ENCODE data around the gene ABCD4.
"Not testable (repeated sequence)": the region's sequence is repeated elsewhere in the genome, so short reads cannot be mapped to it uniquely, and the experiment has no call there.

ABCD4 gene

GRCh38 chr14:74296037-74296467, 6.7 kb downstream of the ABCD4 start:
- Mint-ChIP-seq H3K4me1 (peaks cover 13% of the 10 kb centered on the region), H3K9me3 (no peaks in the 10 kb centered on the region), H3K4me3 (no peak overlapping the region), H3K27me3 (no peaks in the 10 kb centered on the region), H3K36me3 (ENCODE audit: insufficient read depth) (peaks cover 31% of the 10 kb centered on the region), H3K27ac (ENCODE audit: low read depth) (no peak overlapping the region)
- DNase-seq (ENCODE audit: low spot score in 2 of 2), result no peak
- no peak for ATAC-seq (replicated peaks; ENCODE audit: extremely low read depth, poor library complexity, severe bottlenecking)

GRCh38 chr14:74293606-74294005, 9.1 kb downstream of the ABCD4 start:
- DNase-seq (ENCODE audit: low spot score in 2 of 2), result no peak
- Mint-ChIP-seq H3K27me3 (no peaks in the 10 kb centered on the region), H3K4me3 (no peak overlapping the region), H3K4me1 (peaks cover 1% of the 10 kb centered on the region), H3K36me3 (ENCODE audit: insufficient read depth) (peaks cover 36% of the 10 kb centered on the region), H3K9me3 (no peaks in the 10 kb centered on the region), H3K27ac (ENCODE audit: low read depth) (no peak overlapping the region)
- no peak for ATAC-seq (replicated peaks; ENCODE audit: extremely low read depth, poor library complexity, severe bottlenecking)

- no peak for ATAC-seq (replicated peaks; ENCODE audit: extremely low read depth, poor library complexity, severe bottlenecking)
- Mint-ChIP-seq H3K36me3 (ENCODE audit: insufficient read depth) (peaks cover 29% of the 10 kb centered on the region), H3K9me3 (no peaks in the 10 kb centered on the region), H3K4me3 (no peak overlapping the region), H3K27me3 (no peaks in the 10 kb centered on the region), H3K4me1 (no peaks in the 10 kb centered on the region), H3K27ac (ENCODE audit: low read depth) (no peak overlapping the region)
- no peak for DNase-seq (ENCODE audit: low spot score in 2 of 2)
Observed at GRCh38 chr14:74292061-74292460, 10.7 kb downstream of the ABCD4 start.

GRCh38 chr14:74290415-74290814, 12.3 kb downstream of the ABCD4 start:
- ATAC-seq (replicated peaks; ENCODE audit: extremely low read depth, poor library complexity, severe bottlenecking), result no peak
- DNase-seq (ENCODE audit: low spot score in 2 of 2), result no peak
- H3K27me3 Mint-ChIP-seq, result no peaks in the 10 kb centered on the region
- H3K9me3 Mint-ChIP-seq, result no peaks in the 10 kb centered on the region
- no peak overlapping the region for H3K4me3 Mint-ChIP-seq
- peaks cover 4% of the 10 kb centered on the region for H3K4me1 Mint-ChIP-seq
- H3K36me3 Mint-ChIP-seq (ENCODE audit: insufficient read depth), result peaks cover 31% of the 10 kb centered on the region
- H3K27ac Mint-ChIP-seq (ENCODE audit: low read depth), result no peak overlapping the region

GRCh38 chr14:74289801-74290200, 12.9 kb downstream of the ABCD4 start:
- H3K27ac Mint-ChIP-seq (ENCODE audit: low read depth), result no peak overlapping the region
- H3K27me3 Mint-ChIP-seq, result no peaks in the 10 kb centered on the region
- H3K36me3 Mint-ChIP-seq (ENCODE audit: insufficient read depth), result peaks cover 33% of the 10 kb centered on the region
- ATAC-seq (replicated peaks; ENCODE audit: extremely low read depth, poor library complexity, severe bottlenecking) (no peak), DNase-seq (ENCODE audit: low spot score in 2 of 2) (no peak)
- H3K9me3 Mint-ChIP-seq, result no peaks in the 10 kb centered on the region
- no peak overlapping the region for H3K4me3 Mint-ChIP-seq
- H3K4me1 Mint-ChIP-seq, result peaks cover 4% of the 10 kb centered on the region

- peaks cover 39% of the 10 kb centered on the region for H3K36me3 Mint-ChIP-seq (ENCODE audit: insufficient read depth)
- ATAC-seq (replicated peaks; ENCODE audit: extremely low read depth, poor library complexity, severe bottlenecking) (no peak), DNase-seq (ENCODE audit: low spot score in 2 of 2) (no peak)
- H3K9me3 Mint-ChIP-seq, result no peaks in the 10 kb centered on the region
- peaks cover 4% of the 10 kb centered on the region for H3K4me1 Mint-ChIP-seq
- H3K27ac Mint-ChIP-seq (ENCODE audit: low read depth), result no peak overlapping the region
- no peaks in the 10 kb centered on the region for H3K27me3 Mint-ChIP-seq
- no peak overlapping the region for H3K4me3 Mint-ChIP-seq
Observed at GRCh38 chr14:74286736-74287135, 16.0 kb downstream of the ABCD4 start.

- no peak overlapping the region for H3K4me3 Mint-ChIP-seq
- no peak overlapping the region for H3K27ac Mint-ChIP-seq (ENCODE audit: low read depth)
- peaks cover 14% of the 10 kb centered on the region for H3K36me3 Mint-ChIP-seq (ENCODE audit: insufficient read depth)
- no peaks in the 10 kb centered on the region for H3K27me3 Mint-ChIP-seq
- H3K9me3 Mint-ChIP-seq, result peaks cover 6% of the 10 kb centered on the region
- DNase-seq (ENCODE audit: low spot score in 2 of 2) (no peak), ATAC-seq (replicated peaks; ENCODE audit: extremely low read depth, poor library complexity, severe bottlenecking) (no peak)
- no peaks in the 10 kb centered on the region for H3K4me1 Mint-ChIP-seq
Observed at GRCh38 chr14:74281069-74281468, 21.7 kb downstream of the ABCD4 start.

GRCh38 chr14:74278080-74278479, 24.7 kb downstream of the ABCD4 start:
- peaks cover 2% of the 10 kb centered on the region for H3K36me3 Mint-ChIP-seq (ENCODE audit: insufficient read depth)
- no peak for ATAC-seq (replicated peaks; ENCODE audit: extremely low read depth, poor library complexity, severe bottlenecking)
- peaks cover 6% of the 10 kb centered on the region for H3K9me3 Mint-ChIP-seq
- H3K27me3 Mint-ChIP-seq, result no peaks in the 10 kb centered on the region
- DNase-seq (ENCODE audit: low spot score in 2 of 2), result no peak
- H3K27ac Mint-ChIP-seq (ENCODE audit: low read depth), result no peak overlapping the region
- no peak overlapping the region for H3K4me3 Mint-ChIP-seq
- no peaks in the 10 kb centered on the region for H3K4me1 Mint-ChIP-seq

- H3K4me3 Mint-ChIP-seq, result no peak overlapping the region
- peaks cover 19% of the 10 kb centered on the region for H3K27me3 Mint-ChIP-seq
- H3K27ac Mint-ChIP-seq (ENCODE audit: low read depth), result no peak overlapping the region
- DNase-seq (ENCODE audit: low spot score in 2 of 2) (no peak), ATAC-seq (replicated peaks; ENCODE audit: extremely low read depth, poor library complexity, severe bottlenecking) (no peak)
- no peaks in the 10 kb centered on the region for H3K36me3 Mint-ChIP-seq (ENCODE audit: insufficient read depth)
- H3K9me3 Mint-ChIP-seq, result peaks cover 6% of the 10 kb centered on the region
- H3K4me1 Mint-ChIP-seq, result no peaks in the 10 kb centered on the region
Observed at GRCh38 chr14:74275241-74275841, 27.4 kb downstream of the ABCD4 start.

- Mint-ChIP-seq H3K27me3 (peaks cover 31% of the 10 kb centered on the region), H3K36me3 (ENCODE audit: insufficient read depth) (no peaks in the 10 kb centered on the region), H3K4me3 (no peak overlapping the region), H3K27ac (ENCODE audit: low read depth) (no peak overlapping the region), H3K4me1 (no peaks in the 10 kb centered on the region), H3K9me3 (no peaks in the 10 kb centered on the region)
- DNase-seq (ENCODE audit: low spot score in 2 of 2), result no peak
- no peak for ATAC-seq (replicated peaks; ENCODE audit: extremely low read depth, poor library complexity, severe bottlenecking)
Observed at GRCh38 chr14:74271365-74271764, 31.4 kb downstream of the ABCD4 start.

GRCh38 chr14:74270382-74271177, 32.2 kb downstream of the ABCD4 start:
- not testable (repeated sequence) for ATAC-seq (replicated peaks; ENCODE audit: extremely low read depth, poor library complexity, severe bottlenecking); H3K36me3 Mint-ChIP-seq (ENCODE audit: insufficient read depth); DNase-seq (ENCODE audit: low spot score in 2 of 2); H3K4me3 Mint-ChIP-seq; H3K9me3 Mint-ChIP-seq; H3K27ac Mint-ChIP-seq (ENCODE audit: low read depth); H3K4me1 Mint-ChIP-seq
- H3K27me3 Mint-ChIP-seq, result peaks cover 38% of the 10 kb centered on the region

GRCh38 chr14:74267588-74267987, 35.1 kb downstream of the ABCD4 start:
- peaks cover 43% of the 10 kb centered on the region for H3K27me3 Mint-ChIP-seq
- peak overlapping the region; percentile 26 for H3K27ac Mint-ChIP-seq (ENCODE audit: low read depth)
- H3K9me3 Mint-ChIP-seq, result no peaks in the 10 kb centered on the region
- ATAC-seq (replicated peaks; ENCODE audit: extremely low read depth, poor library complexity, severe bottlenecking), result no peak
- no peaks in the 10 kb centered on the region for H3K36me3 Mint-ChIP-seq (ENCODE audit: insufficient read depth)
- no peak for DNase-seq (ENCODE audit: low spot score in 2 of 2)
- H3K4me3 Mint-ChIP-seq, result no peak overlapping the region
- H3K4me1 Mint-ChIP-seq, result no peaks in the 10 kb centered on the region

- Mint-ChIP-seq H3K27ac (ENCODE audit: low read depth) (no peak overlapping the region), H3K36me3 (ENCODE audit: insufficient read depth) (no peaks in the 10 kb centered on the region), H3K27me3 (peaks cover 25% of the 10 kb centered on the region), H3K4me1 (no peaks in the 10 kb centered on the region), H3K9me3 (no peaks in the 10 kb centered on the region), H3K4me3 (no peak overlapping the region)
- no peak for DNase-seq (ENCODE audit: low spot score in 2 of 2)
- ATAC-seq (replicated peaks; ENCODE audit: extremely low read depth, poor library complexity, severe bottlenecking), result no peak
Observed at GRCh38 chr14:74265301-74265965, 37.3 kb downstream of the ABCD4 start.
